ENCODE data around the gene IFNL1. TPM values are rescaled to one million over a fixed set of nuclear protein-coding genes. Genes with fewer than 3 reads are reported as not detected.

IFNL1 gene
- total and polyA plus RNA-seq, 9 of the 15 experiments (the other 6 are each of a cell fraction or from before 2014, with no cell fraction given), result not detected

- peak in 1 of 2 experiments; percentile 79; a peak in 2 of 4 replicates for TF ChIP-seq MNT (conservative IDR thresholded peaks at IDR 0.05)
- TF ChIP-seq NRF1 (conservative IDR thresholded peaks at IDR 0.05 in 1 of 2, IDR thresholded peaks at IDR 0.05 in 1 of 2), result no peak; a peak in 2 of 4 replicates
- TF ChIP-seq TEAD4 (IDR thresholded peaks at IDR 0.05; ENCODE audit: low read length), result peak; percentile 54
- TF ChIP-seq TEAD4 (CRISPR knock-in tag; IDR thresholded peaks at IDR 0.05; ENCODE audit: borderline replicate concordance), result no peak
- TF ChIP-seq NR2F6 (CRISPR knock-in tag; IDR thresholded peaks at IDR 0.05), result no peak
- TF ChIP-seq TBL1XR1 (IDR thresholded peaks at IDR 0.05; ENCODE audit: low read length in 2 of 2), result peak in 1 of 2 experiments; percentile 32; a peak in 1 of 4 replicates
- TF ChIP-seq FOXA3 (CRISPR knock-in tag; conservative IDR thresholded peaks at IDR 0.05 in 1 of 2, IDR thresholded peaks at IDR 0.05 in 1 of 2), result no peak
- TF ChIP-seq TAL1 (IDR thresholded peaks at IDR 0.05), result no peak
- TF ChIP-seq NBN (IDR thresholded peaks at IDR 0.05; ENCODE audit: low read depth), result peak; percentile 80; the same call in 1 of the 2 replicates
- no peak for TF ChIP-seq PATZ1 (CRISPR knock-in tag; IDR thresholded peaks at IDR 0.05; ENCODE audit: borderline replicate concordance)
- TF ChIP-seq ZNF232 (CRISPR knock-in tag; IDR thresholded peaks at IDR 0.05), result no peak
- no peak for TF ChIP-seq HDAC8 (tag; IDR thresholded peaks at IDR 0.05)
- no peak for TF ChIP-seq ZNF586 (CRISPR knock-in tag; conservative IDR thresholded peaks at IDR 0.05)
- peak; percentile 20; the same call in 1 of the 2 replicates for TF ChIP-seq ZNF224 (CRISPR knock-in tag; IDR thresholded peaks at IDR 0.05)
- peak; percentile 75 for TF ChIP-seq CCNT2 (IDR thresholded peaks at IDR 0.05; ENCODE audit: borderline replicate concordance, extremely low read depth, insufficient read length, low read depth, low read length)
- TF ChIP-seq THAP7 (CRISPR knock-in tag; IDR thresholded peaks at IDR 0.05), result no peak
- TF ChIP-seq E2F5 (CRISPR knock-in tag; IDR thresholded peaks at IDR 0.05), result peak; percentile 83
- TF ChIP-seq ZNF239 (CRISPR knock-in tag; IDR thresholded peaks at IDR 0.05), result no peak
- TF ChIP-seq E2F6 (IDR thresholded peaks at IDR 0.05; ENCODE audit: borderline replicate concordance in 1 of 2, extremely low read depth in 1 of 2, insufficient read depth in 1 of 2, insufficient read length in 1 of 2, low read depth in 1 of 2, low read length in 1 of 2, poor library complexity in 1 of 2, severe bottlenecking in 1 of 2), result peak in 1 of 2 experiments; percentile 46
These were observed 45.8 kb downstream of the IFNL1 start, which contains the start of gene SAMD4B (continued) for GRCh38 chr19:39341719-39342604.
